Activated T-helper 17 cell treated with anti-CD3 and anti-CD28 coated beads, Interleukin-2, amount 50 U/mL, for 72 hours (primary cell): ENCODE measurements around the gene RBMS3. TPM values are rescaled to one million over a fixed set of nuclear protein-coding genes. Genes with fewer than 3 reads are reported as not detected.
A peak's percentile ranks its signal among the peaks of the same experiment; 100 is the strongest.

Experiments used
- ATAC-seq: fragments of 150-1000 bp; cut with Tn5 transposase; replicated peaks from 2 replicates; pipeline ENCODE4 v1.10.0; 2021; ENCODE audit warnings: mild to moderate bottlenecking, moderate library complexity
- H3K27ac Mint-ChIP-seq: one replicate; pipeline ENCODE4 v1.8.0; 2022; ENCODE audit warnings: mixed read lengths
- H3K27me3 Mint-ChIP-seq: one replicate; pipeline ENCODE4 v1.8.0; 2022; ENCODE audit warnings: mixed read lengths
- H3K36me3 Mint-ChIP-seq: one replicate; pipeline ENCODE4 v1.8.0; 2022; ENCODE audit warnings: low read depth, mild to moderate bottlenecking, mixed read lengths
- H3K4me1 Mint-ChIP-seq: one replicate; pipeline ENCODE4 v1.8.0; 2022; ENCODE audit warnings: mixed read lengths
- H3K4me3 Mint-ChIP-seq: one replicate; pipeline ENCODE4 v1.8.0; 2022; ENCODE audit warnings: mild to moderate bottlenecking, mixed read lengths
- H3K9me3 Mint-ChIP-seq: one replicate; pipeline ENCODE4 v1.8.0; 2022; ENCODE audit warnings: mixed read lengths
- total RNA-seq, 2 donors: library from RNA; stranded (reverse); gene quantifications; one replicate each; pipeline ENCODE4 v1.2.3, GENCODE V29; 2022

Gene RBMS3
- total RNA-seq, 2 donors from 2014 or later = 0.37 to 5.8 TPM

GRCh38 chr3:29263476-29263875 lies 17.4 kb upstream of the RBMS3 start:
- H3K9me3 Mint-ChIP-seq = peaks cover 5% of the 10 kb centered on the region
- no peaks in the 10 kb centered on the region for H3K27me3 Mint-ChIP-seq
- ATAC-seq = no peak
- H3K4me3 Mint-ChIP-seq = no peak overlapping the region
- no peak overlapping the region for H3K27ac Mint-ChIP-seq
- H3K36me3 Mint-ChIP-seq = no peaks in the 10 kb centered on the region
- H3K4me1 Mint-ChIP-seq = no peaks in the 10 kb centered on the region

DNA sequence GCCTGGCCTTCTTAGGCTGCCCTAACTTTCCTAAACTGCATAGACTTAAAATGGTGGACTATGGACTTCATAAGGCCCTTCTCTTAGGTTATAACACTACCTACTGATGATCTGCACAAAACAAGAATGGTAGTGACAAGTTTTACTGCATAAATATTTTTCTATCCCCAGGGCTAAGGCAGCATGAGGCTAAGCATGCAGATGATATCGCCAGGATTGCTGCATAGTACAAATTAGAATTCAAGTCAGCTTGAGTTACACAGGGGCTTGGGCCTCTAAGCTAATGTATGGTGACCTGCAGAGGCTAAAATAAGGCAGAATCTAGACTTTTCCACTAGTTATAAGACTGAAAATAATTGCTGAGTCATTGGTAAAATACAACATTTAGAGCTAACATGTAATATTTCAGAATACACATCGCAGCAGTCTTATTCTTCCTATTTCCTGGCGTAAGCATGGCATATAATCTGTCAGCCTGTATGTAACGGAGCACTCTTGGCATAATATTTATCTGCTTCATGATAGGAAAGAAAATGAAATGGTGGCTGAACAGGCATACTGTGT lies 15.3 kb upstream of the RBMS3 start:
- H3K36me3 Mint-ChIP-seq = no peaks in the 10 kb centered on the region
- no peaks in the 10 kb centered on the region for H3K4me1 Mint-ChIP-seq
- H3K27me3 Mint-ChIP-seq = no peaks in the 10 kb centered on the region
- no peak for ATAC-seq
- H3K4me3 Mint-ChIP-seq = no peak overlapping the region
- H3K9me3 Mint-ChIP-seq = peaks cover 5% of the 10 kb centered on the region
- no peak overlapping the region for H3K27ac Mint-ChIP-seq

GRCh38 chr3:29267226-29267625 lies 13.6 kb upstream of the RBMS3 start:
- no peaks in the 10 kb centered on the region for H3K36me3 Mint-ChIP-seq
- H3K4me1 Mint-ChIP-seq = no peaks in the 10 kb centered on the region
- H3K27ac Mint-ChIP-seq = no peak overlapping the region
- peaks cover 5% of the 10 kb centered on the region for H3K9me3 Mint-ChIP-seq
- ATAC-seq = no peak
- H3K27me3 Mint-ChIP-seq = no peaks in the 10 kb centered on the region
- H3K4me3 Mint-ChIP-seq = no peak overlapping the region

GRCh38 chr3:29268651-29269050 lies 12.2 kb upstream of the RBMS3 start:
- Mint-ChIP-seq H3K27me3 (no peaks in the 10 kb centered on the region), H3K27ac (no peak overlapping the region), H3K4me3 (no peak overlapping the region), H3K4me1 (no peaks in the 10 kb centered on the region), H3K36me3 (no peaks in the 10 kb centered on the region), H3K9me3 (peaks cover 5% of the 10 kb centered on the region)
- ATAC-seq = no peak

DNA sequence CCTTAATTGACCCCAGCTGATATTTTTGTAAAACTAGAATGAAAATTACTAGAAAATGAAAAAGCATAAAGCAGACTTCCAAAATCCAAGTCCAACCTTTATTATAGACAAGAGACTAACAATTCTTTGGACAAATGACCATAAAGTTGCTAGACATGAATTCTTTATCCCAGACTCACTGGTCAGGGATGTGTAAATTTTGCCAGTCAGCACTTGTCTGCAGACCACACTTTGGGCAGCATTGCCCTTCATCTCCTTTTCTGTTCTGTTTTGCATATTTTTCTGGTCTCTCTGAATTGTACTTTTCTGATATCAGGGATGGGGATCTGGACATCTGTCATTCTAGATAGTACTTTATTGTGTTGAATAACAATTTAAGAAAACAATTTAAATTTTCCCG lies 10.1 kb upstream of the RBMS3 start:
- no peak for ATAC-seq
- H3K36me3 Mint-ChIP-seq = no peaks in the 10 kb centered on the region
- H3K27me3 Mint-ChIP-seq = no peaks in the 10 kb centered on the region
- peaks cover 1% of the 10 kb centered on the region for H3K9me3 Mint-ChIP-seq
- no peak overlapping the region for H3K4me3 Mint-ChIP-seq
- H3K27ac Mint-ChIP-seq = no peak overlapping the region
- H3K4me1 Mint-ChIP-seq = no peaks in the 10 kb centered on the region

- no peak overlapping the region for H3K4me3 Mint-ChIP-seq
- no peak overlapping the region for H3K27ac Mint-ChIP-seq
- H3K9me3 Mint-ChIP-seq = no peaks in the 10 kb centered on the region
- no peaks in the 10 kb centered on the region for H3K27me3 Mint-ChIP-seq
- H3K4me1 Mint-ChIP-seq = no peaks in the 10 kb centered on the region
- no peaks in the 10 kb centered on the region for H3K36me3 Mint-ChIP-seq
- no peak for ATAC-seq
Observed at GRCh38 chr3:29271475-29271874, 9.4 kb upstream of the RBMS3 start.

DNA sequence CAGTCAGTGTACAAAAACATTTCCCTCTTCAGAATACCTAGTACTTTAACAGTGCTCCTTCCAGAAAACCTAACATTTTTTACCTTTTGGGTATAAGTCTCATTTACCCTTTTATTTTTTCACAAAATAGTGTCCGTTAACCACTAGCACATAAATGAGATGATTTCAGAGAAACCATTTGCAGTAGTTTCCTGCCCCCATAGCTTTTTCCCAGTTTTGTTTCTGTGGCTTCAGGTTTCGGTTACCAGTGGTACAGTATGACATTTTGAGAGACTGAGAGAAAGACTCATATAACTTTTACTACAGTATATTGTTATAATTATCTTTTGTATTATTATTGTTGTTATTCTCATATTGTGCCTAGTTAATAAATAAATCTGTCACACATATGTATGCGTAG lies 6.2 kb upstream of the RBMS3 start:
- Mint-ChIP-seq H3K4me3 (no peak overlapping the region), H3K36me3 (no peaks in the 10 kb centered on the region), H3K9me3 (no peaks in the 10 kb centered on the region), H3K4me1 (no peaks in the 10 kb centered on the region), H3K27ac (no peak overlapping the region), H3K27me3 (no peaks in the 10 kb centered on the region)
- ATAC-seq = no peak

GRCh38 chr3:29275309-29275708 lies 5.6 kb upstream of the RBMS3 start:
- Mint-ChIP-seq H3K27me3 (no peaks in the 10 kb centered on the region), H3K4me1 (no peaks in the 10 kb centered on the region), H3K36me3 (no peaks in the 10 kb centered on the region), H3K4me3 (no peak overlapping the region), H3K27ac (no peak overlapping the region), H3K9me3 (no peaks in the 10 kb centered on the region)
- no peak for ATAC-seq

DNA sequence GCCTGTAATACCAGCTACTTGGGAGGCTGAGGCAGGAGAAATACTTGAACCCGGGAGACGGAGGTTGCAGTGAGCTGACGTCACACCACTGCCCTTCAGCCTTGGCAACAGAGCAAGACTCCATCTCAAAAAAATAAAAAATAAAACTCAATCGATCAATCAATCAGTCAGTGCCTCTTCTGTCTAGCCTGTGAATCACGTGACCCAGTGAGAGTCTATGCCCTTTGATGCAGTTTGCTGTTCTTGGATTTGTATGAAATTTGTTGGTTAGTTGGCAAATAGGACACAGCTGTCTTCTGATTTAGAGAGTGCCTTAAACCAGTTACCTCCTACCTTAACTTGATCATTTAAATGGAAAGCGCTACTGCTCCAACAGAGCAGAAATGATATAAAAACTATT lies 3.6 kb upstream of the RBMS3 start:
- Mint-ChIP-seq H3K4me3 (no peak overlapping the region), H3K27ac (no peak overlapping the region), H3K9me3 (no peaks in the 10 kb centered on the region), H3K36me3 (no peaks in the 10 kb centered on the region), H3K27me3 (no peaks in the 10 kb centered on the region), H3K4me1 (no peaks in the 10 kb centered on the region)
- no peak for ATAC-seq

- Mint-ChIP-seq H3K4me3 (no peak overlapping the region), H3K4me1 (no peaks in the 10 kb centered on the region), H3K27ac (no peak overlapping the region), H3K36me3 (no peaks in the 10 kb centered on the region), H3K9me3 (no peaks in the 10 kb centered on the region), H3K27me3 (peaks cover 7% of the 10 kb centered on the region)
- ATAC-seq = no peak
Observed at GRCh38 chr3:29279286-29279685, 1.6 kb upstream of the RBMS3 start.

DNA sequence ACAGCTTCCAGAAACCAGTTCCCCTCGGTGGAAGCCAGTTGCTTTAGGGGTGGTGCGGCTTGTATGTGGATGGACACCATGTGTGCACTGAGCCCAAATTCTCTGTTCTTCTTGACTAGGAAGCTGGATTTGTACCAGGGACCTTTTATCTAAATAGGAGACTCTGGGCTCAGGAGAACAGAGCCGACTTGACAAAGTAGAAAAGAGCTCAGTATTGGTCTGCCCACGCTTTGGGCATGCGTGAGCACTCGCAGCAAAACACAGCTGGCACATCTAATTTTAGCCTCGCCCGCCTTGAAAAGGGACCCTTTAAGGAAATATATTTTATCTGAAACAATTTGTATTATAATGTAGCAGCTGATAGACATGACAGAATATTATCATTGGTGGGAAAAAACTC lies 1.1 kb upstream of the RBMS3 start:
- ATAC-seq = no peak
- Mint-ChIP-seq H3K27ac (no peak overlapping the region), H3K27me3 (peaks cover 7% of the 10 kb centered on the region), H3K4me1 (no peaks in the 10 kb centered on the region), H3K36me3 (no peaks in the 10 kb centered on the region), H3K9me3 (no peaks in the 10 kb centered on the region), H3K4me3 (no peak overlapping the region)

GRCh38 chr3:29281094-29281343 lies 148 bp downstream of the RBMS3 start:
- ATAC-seq = no peak
- H3K27ac Mint-ChIP-seq = peak overlapping the region; percentile 37
- H3K4me3 Mint-ChIP-seq = peak overlapping the region; percentile 72
- peaks cover 11% of the 10 kb centered on the region for H3K27me3 Mint-ChIP-seq
- no peaks in the 10 kb centered on the region for H3K9me3 Mint-ChIP-seq
- H3K4me1 Mint-ChIP-seq = no peaks in the 10 kb centered on the region
- H3K36me3 Mint-ChIP-seq = no peaks in the 10 kb centered on the region

DNA sequence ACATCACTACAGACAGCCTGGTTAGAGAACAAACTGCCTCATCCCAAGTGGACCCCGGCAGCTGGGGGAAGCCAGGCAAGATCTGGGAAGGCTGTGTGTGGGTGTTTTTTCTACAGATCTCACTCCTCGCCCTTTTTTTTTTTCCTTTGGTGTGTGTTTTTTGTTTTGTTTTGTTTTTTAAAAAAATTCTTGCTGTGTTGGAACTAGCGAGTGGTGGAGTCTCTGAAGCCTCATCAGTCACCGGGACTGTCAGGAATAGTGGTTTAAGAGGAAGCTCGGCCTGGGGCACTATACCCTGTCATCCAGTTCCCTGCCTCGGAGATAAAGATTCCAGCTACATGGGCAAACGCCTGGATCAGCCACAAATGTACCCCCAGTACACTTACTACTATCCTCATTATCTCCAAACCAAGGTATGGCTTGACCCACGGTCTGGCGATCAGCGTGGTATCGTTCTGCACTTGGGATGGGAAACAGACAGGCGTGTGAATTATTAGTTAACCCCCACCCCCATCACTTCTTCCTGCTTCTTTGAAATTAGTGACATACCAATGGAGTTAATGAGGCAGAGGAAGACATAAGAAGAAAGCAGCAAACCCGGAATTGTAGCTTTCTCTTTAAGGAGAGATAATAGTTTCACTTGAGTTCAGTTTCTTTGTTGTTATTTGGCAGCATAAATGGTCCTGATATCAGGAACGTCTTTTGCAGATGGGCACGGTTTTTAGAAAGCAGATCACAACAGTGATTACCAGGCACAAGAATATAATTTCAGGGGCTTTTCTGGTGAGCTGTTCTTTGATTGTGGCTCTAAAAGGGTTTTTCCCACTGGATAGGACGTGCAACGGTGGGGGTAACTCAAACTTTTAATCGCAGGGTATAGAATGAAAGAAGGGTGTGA lies 722 bp downstream of the RBMS3 start:
- peak; percentile 73 for ATAC-seq
- peak overlapping the region; percentile 37 for H3K27ac Mint-ChIP-seq
- no peaks in the 10 kb centered on the region for H3K4me1 Mint-ChIP-seq
- H3K36me3 Mint-ChIP-seq = no peaks in the 10 kb centered on the region
- H3K4me3 Mint-ChIP-seq = peak overlapping the region; percentile 72
- H3K27me3 Mint-ChIP-seq = peaks cover 11% of the 10 kb centered on the region
- H3K9me3 Mint-ChIP-seq = no peaks in the 10 kb centered on the region

DNA sequence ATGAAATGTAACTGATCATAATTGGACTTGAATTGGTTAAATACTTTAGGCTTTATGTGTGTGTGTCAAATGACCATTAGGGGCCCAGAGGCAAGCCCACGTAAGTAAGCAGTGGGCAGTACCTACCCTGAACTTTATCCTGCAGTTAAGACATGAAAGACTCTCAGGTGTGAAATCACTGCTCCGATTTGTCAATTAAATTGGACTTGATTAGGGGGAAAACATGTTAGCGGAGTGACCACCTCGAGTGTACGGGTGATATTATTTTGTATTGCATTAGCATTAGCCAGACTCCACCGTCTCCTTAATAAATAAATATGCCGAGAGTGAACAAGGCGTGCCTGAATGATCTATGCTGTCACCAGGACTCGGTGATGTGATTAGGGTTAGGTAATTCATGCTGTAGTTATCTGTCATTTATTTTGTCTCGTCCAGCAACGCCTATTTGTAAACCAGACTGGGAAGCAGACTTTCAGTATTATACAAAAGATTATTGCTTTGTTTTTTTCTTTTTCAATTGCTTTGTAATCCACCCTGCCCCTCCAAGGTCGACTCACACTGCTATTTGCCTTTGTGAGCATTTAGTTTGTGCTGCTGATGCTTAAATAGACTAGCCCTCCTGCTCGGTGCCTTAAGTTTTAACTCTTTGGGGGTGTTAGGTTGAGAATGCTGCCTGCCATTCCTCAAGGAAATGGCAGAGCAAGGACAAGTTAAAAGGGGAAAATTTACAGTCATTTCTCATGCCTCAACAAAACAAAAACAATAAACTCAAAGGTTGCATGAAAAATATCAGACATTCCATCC lies 1.8 kb downstream of the RBMS3 start:
- Mint-ChIP-seq H3K27ac (peak overlapping the region; percentile 37), H3K9me3 (no peaks in the 10 kb centered on the region), H3K4me1 (no peaks in the 10 kb centered on the region), H3K27me3 (peaks cover 11% of the 10 kb centered on the region), H3K4me3 (peak overlapping the region; percentile 72), H3K36me3 (no peaks in the 10 kb centered on the region)
- no peak for ATAC-seq
